ENCODE measurements around the gene TMEM62.

The TMEM62 gene

DNA sequence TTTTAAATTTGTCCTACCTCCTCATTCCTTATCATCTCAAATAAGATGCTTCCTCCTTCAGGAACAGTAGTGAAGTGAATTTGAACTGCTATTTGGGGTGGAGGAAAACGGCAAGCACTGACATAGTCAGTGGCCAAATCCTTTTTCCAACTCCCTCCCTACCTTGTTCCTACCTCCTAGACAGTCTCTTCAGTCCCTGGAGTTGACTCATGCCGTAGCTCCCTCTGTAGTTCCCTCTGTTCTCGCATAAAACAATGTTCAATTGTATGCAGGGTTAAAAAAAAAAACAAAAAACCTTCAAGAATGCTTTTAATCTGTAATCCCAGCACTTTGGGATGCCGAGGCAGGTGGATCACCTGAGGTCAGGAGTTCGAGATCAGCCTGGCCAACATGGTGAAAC is 29.0 kb upstream of the TMEM62 start:
- peak overlapping the region; percentile 66 for H3K4me3 ChIP-seq (ENCODE audit: severe bottlenecking)

DNA sequence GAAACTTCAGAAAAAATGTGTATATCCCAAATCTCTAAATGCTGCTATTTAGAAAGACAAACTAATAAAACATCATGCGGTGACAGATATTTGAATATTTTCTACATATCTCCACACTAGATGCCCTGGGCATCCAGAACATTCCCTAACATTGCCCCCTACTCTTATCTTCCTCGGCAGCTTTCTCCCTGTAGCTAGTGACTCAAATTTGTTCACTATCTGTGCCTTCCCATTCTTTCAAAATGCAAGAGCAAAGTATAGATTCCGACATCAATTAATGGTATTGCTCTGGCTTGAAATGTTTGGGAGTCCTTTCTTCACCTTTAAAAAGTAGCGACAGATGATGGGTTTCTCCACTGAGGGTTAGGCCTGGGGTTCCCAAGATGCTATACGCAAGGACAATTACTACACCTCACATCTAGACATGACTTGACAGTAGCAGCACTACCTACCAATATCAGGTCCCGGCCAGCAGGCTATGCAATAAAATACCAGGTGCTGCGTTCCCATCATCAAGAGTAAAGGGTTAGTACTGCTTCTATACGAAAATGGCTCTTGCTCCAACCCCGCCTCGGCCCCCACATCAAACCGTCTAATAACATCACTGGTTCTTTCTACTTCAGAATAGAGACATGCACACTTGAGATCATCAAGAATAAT is 28.2 kb upstream of the TMEM62 start:
- DNase-seq (ENCODE audit: low spot score), result no peak
- Histone ChIP-seq H3K4me1 (ENCODE audit: insufficient read depth, poor library complexity, severe bottlenecking) (peaks cover 38% of the 10 kb centered on the region), H3K9me3 (ENCODE audit: severe bottlenecking) (no peaks in the 10 kb centered on the region), H3K27me3 (ENCODE audit: insufficient read depth, poor library complexity, severe bottlenecking) (no peaks in the 10 kb centered on the region), H3K36me3 (ENCODE audit: low read depth) (peaks cover 32% of the 10 kb centered on the region), H3K4me3 (ENCODE audit: severe bottlenecking) (peak overlapping the region; percentile 66), H3K27ac (ENCODE audit: poor library complexity, severe bottlenecking) (peak overlapping the region; percentile 48)
- peak; percentile 24 for ATAC-seq (ENCODE audit: low read depth)
- TF ChIP-seq, protein P1, sequence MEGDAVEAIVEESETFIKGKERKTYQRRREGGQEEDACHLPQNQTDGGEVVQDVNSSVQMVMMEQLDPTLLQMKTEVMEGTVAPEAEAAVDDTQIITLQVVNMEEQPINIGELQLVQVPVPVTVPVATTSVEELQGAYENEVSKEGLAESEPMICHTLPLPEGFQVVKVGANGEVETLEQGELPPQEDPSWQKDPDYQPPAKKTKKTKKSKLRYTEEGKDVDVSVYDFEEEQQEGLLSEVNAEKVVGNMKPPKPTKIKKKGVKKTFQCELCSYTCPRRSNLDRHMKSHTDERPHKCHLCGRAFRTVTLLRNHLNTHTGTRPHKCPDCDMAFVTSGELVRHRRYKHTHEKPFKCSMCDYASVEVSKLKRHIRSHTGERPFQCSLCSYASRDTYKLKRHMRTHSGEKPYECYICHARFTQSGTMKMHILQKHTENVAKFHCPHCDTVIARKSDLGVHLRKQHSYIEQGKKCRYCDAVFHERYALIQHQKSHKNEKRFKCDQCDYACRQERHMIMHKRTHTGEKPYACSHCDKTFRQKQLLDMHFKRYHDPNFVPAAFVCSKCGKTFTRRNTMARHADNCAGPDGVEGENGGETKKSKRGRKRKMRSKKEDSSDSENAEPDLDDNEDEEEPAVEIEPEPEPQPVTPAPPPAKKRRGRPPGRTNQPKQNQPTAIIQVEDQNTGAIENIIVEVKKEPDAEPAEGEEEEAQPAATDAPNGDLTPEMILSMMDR (IDR thresholded peaks at IDR 0.05; ENCODE audit: poor library complexity, severe bottlenecking), result no peak

More for the DNA sequence above, 29.0 kb upstream of the TMEM62 start:
- Histone ChIP-seq H3K9me3 (ENCODE audit: severe bottlenecking) (no peaks in the 10 kb centered on the region), H3K27me3 (ENCODE audit: insufficient read depth, poor library complexity, severe bottlenecking) (no peaks in the 10 kb centered on the region), H3K36me3 (ENCODE audit: low read depth) (peaks cover 40% of the 10 kb centered on the region), H3K4me1 (ENCODE audit: insufficient read depth, poor library complexity, severe bottlenecking) (peaks cover 39% of the 10 kb centered on the region), H3K27ac (ENCODE audit: poor library complexity, severe bottlenecking) (peak overlapping the region; percentile 48)
- DNase-seq (ENCODE audit: low spot score) (no peak), ATAC-seq (ENCODE audit: low read depth) (peak; percentile 54)
- TF ChIP-seq, protein P1 (IDR thresholded peaks at IDR 0.05; ENCODE audit: poor library complexity, severe bottlenecking), result peak; percentile 25

DNA sequence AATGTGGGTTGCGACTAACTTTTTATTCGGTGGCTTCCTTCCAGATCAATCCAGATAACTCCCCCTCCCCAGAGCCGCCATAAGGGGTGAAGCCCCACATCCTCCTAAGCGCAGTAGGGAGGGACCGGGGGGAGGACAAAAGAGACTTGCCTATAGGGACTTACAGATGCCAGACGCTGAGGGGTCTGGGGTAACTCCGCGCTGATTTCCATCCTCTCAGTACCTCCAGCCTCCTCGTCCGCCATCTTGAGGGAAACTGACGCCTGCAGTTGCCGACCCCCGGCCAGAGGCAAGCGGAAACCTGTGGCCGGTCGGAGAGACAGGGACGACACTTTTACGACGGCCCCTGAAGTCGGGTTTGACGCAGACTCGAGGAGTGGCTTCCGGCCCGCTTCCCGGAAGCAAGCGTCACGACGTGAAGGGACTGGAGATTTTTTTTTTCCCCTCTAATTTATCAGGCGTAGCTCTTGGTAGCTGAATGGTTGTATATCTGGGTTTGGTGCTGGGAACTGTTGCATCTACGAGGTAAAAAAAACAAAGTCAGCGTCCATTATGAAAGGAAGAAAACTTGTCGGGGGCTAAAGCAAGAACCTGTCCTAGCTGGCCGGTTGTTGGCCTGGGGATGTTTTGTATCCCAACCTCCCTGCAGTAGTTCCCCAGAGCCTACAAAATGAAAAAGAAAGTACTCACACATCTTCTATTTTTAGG is 27.5 kb upstream of the TMEM62 start, which contains the start of gene UBR1:
UBR1 (minus strand) TSS at position 261 of the 708 bp plus-strand sequence; CDS start at position 245, 16 bp downstream.
- Histone ChIP-seq H3K27me3 (ENCODE audit: insufficient read depth, poor library complexity, severe bottlenecking) (no peaks in the 10 kb centered on the region), H3K4me3 (ENCODE audit: severe bottlenecking) (peak within 1 kb of the TSS; percentile 66), H3K36me3 (ENCODE audit: low read depth) (peaks cover 25% of the 10 kb centered on the region), H3K27ac (ENCODE audit: poor library complexity, severe bottlenecking) (peak within 1 kb of the TSS; percentile 48), H3K9me3 (ENCODE audit: severe bottlenecking) (no peaks in the 10 kb centered on the region), H3K4me1 (ENCODE audit: insufficient read depth, poor library complexity, severe bottlenecking) (peaks cover 31% of the 10 kb centered on the region)
- DNase-seq (ENCODE audit: low spot score), result peak; percentile 95
- ATAC-seq (ENCODE audit: low read depth), result peak; percentile 78
- TF ChIP-seq, protein P1 (IDR thresholded peaks at IDR 0.05; ENCODE audit: poor library complexity, severe bottlenecking), result no peak

DNA sequence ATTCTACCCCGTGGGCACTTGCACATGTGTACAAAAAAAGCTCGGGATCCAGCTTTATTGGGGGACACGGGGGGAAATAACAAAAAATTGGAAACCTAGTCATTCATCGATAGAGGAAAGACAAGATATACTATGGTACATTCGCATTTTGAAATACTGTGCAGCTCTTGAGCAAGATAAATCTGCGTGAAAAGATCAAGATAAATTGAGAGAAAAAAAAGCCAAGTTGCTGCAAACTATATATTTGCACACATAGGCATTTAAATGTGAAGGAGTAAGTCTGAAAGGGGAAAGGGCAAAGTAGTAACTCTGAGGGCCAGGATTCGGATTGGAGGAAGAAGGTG is 26.9 kb upstream of the TMEM62 start:
- Histone ChIP-seq H3K27ac (ENCODE audit: poor library complexity, severe bottlenecking) (peak overlapping the region; percentile 48), H3K4me1 (ENCODE audit: insufficient read depth, poor library complexity, severe bottlenecking) (peaks cover 25% of the 10 kb centered on the region), H3K9me3 (ENCODE audit: severe bottlenecking) (no peaks in the 10 kb centered on the region), H3K27me3 (ENCODE audit: insufficient read depth, poor library complexity, severe bottlenecking) (no peaks in the 10 kb centered on the region), H3K4me3 (ENCODE audit: severe bottlenecking) (peak overlapping the region; percentile 66), H3K36me3 (ENCODE audit: low read depth) (peaks cover 25% of the 10 kb centered on the region)
- TF ChIP-seq, protein P1 (IDR thresholded peaks at IDR 0.05; ENCODE audit: poor library complexity, severe bottlenecking), result no peak
- DNase-seq (ENCODE audit: low spot score) (no peak), ATAC-seq (ENCODE audit: low read depth) (no peak)

DNA sequence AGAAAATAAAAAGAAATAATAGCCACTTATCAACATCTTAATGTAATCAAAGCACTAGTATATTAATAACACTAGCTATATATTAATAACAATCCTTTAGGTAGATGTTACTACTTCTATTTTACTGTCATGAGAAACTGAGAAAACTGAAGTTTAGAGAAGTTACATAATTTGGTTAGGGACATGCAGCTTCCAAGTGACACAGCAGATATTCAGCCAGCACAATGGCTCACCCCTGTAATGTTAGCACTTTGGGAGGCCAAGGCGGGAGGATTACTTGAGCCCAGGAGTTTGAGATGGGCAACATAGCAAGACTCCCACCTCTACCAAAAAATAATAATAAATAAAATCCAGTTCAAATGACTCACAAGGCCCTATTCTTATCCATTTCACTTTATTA is 25.6 kb upstream of the TMEM62 start:
- Histone ChIP-seq H3K36me3 (ENCODE audit: low read depth) (peaks cover 17% of the 10 kb centered on the region), H3K4me1 (ENCODE audit: insufficient read depth, poor library complexity, severe bottlenecking) (peaks cover 24% of the 10 kb centered on the region), H3K9me3 (ENCODE audit: severe bottlenecking) (no peaks in the 10 kb centered on the region), H3K4me3 (ENCODE audit: severe bottlenecking) (no peak overlapping the region), H3K27ac (ENCODE audit: poor library complexity, severe bottlenecking) (no peak overlapping the region), H3K27me3 (ENCODE audit: insufficient read depth, poor library complexity, severe bottlenecking) (no peaks in the 10 kb centered on the region)
- TF ChIP-seq, protein P1 (IDR thresholded peaks at IDR 0.05; ENCODE audit: poor library complexity, severe bottlenecking), result no peak
- DNase-seq (ENCODE audit: low spot score), result no peak
- no peak for ATAC-seq (ENCODE audit: low read depth)
